Activated CD4-positive, alpha-beta memory T cell treated with anti-CD3 and anti-CD28 coated beads for 36 hours (primary cell): ENCODE measurements around the gene DCAF5. TPM values are rescaled to one million over a fixed set of nuclear protein-coding genes. Genes with fewer than 3 reads are reported as not detected.

Experiments used
- CTCF ChIA-PET: fragments of 350-600 bp; sonication (Branson Sonifier 250); formaldehyde crosslinking; loops from one replicate; lab custom pipeline; 2021; ENCODE audit warnings: antibody characterized with exemption, inconsistent platforms; lab: Charles Lee
- POLR2A ChIA-PET: fragments of 350-600 bp; sonication (Branson Sonifier 250); formaldehyde crosslinking; loops from one replicate; lab custom pipeline; 2021; ENCODE audit warnings: antibody characterized with exemption; lab: Charles Lee
- DNase-seq: peaks from one replicate; pipeline ENCODE4 v3.0.0-alpha.2; 2020
- H3K27ac Mint-ChIP-seq: one replicate; pipeline ENCODE4 v1.8.0; 2021; ENCODE audit warnings: mixed read lengths
- H3K27me3 Mint-ChIP-seq: one replicate; pipeline ENCODE4 v1.8.0; 2021; ENCODE audit warnings: mixed read lengths
- H3K36me3 Mint-ChIP-seq: one replicate; pipeline ENCODE4 v1.8.0; 2021; ENCODE audit warnings: mixed read lengths
- H3K4me1 Mint-ChIP-seq: one replicate; pipeline ENCODE4 v1.8.0; 2021; ENCODE audit warnings: low read depth, mixed read lengths
- H3K4me3 Mint-ChIP-seq: one replicate; pipeline ENCODE4 v1.8.0; 2021; ENCODE audit warnings: mild to moderate bottlenecking, mixed read lengths
- H3K9me3 Mint-ChIP-seq: one replicate; pipeline ENCODE4 v1.8.0; 2021; ENCODE audit warnings: mixed read lengths
- intact Hi-C: fragments of 100-400 bp; cut with micrococcal nuclease; formaldehyde crosslinking; loops from one replicate; pipeline ENCODE4 v1.15.1; 2023
- total RNA-seq, 2 experiments: library from RNA; stranded (reverse); gene quantifications; one replicate each; pipeline ENCODE4 v1.2.3, GENCODE V29; 2021

DCAF5 gene
- total RNA-seq, 2 experiments from 2014 or later, result 32.3 to 34.0 TPM

- H3K4me3 Mint-ChIP-seq, result no peak overlapping the region
- no peak overlapping the region for H3K27ac Mint-ChIP-seq
- no peaks in the 10 kb centered on the region for H3K27me3 Mint-ChIP-seq
- H3K9me3 Mint-ChIP-seq, result no peaks in the 10 kb centered on the region
- intact Hi-C loops, result no loop called here
- H3K36me3 Mint-ChIP-seq, result peaks cover 32% of the 10 kb centered on the region
- H3K4me1 Mint-ChIP-seq, result peaks cover 30% of the 10 kb centered on the region
- ChIA-PET CTCF (interaction anchor here (0.6 to 4.4 kb wide), 7 partner anchors 10 to 254 kb away, joined by 3 to 23 read pairs (median 4); no protein-coding TSS in a partner anchor), POLR2A (no interaction called here)
- no peak for DNase-seq
Measured at GRCh38 chr14:69117020-69117767, 35.7 kb downstream of the DCAF5 start.

GRCh38 chr14:69115407-69116185, 37.3 kb downstream of the DCAF5 start:
- CTCF ChIA-PET, result interaction anchor here (0.6 to 4.4 kb wide), 2 partner anchors 14 to 86 kb away, joined by 3 to 23 read pairs; no protein-coding TSS in a partner anchor
- H3K4me3 Mint-ChIP-seq, result no peak overlapping the region
- no peaks in the 10 kb centered on the region for H3K27me3 Mint-ChIP-seq
- POLR2A ChIA-PET, result interaction anchor here (0.6 kb wide), 1 partner anchor 130 kb away, joined by 3 read pairs; no protein-coding TSS in a partner anchor
- intact Hi-C loops, result no loop called here
- no peaks in the 10 kb centered on the region for H3K9me3 Mint-ChIP-seq
- H3K36me3 Mint-ChIP-seq, result peaks cover 25% of the 10 kb centered on the region
- DNase-seq, result no peak
- H3K27ac Mint-ChIP-seq, result no peak overlapping the region
- peaks cover 20% of the 10 kb centered on the region for H3K4me1 Mint-ChIP-seq

- Mint-ChIP-seq H3K4me1 (peaks cover 20% of the 10 kb centered on the region), H3K36me3 (peaks cover 25% of the 10 kb centered on the region), H3K27me3 (no peaks in the 10 kb centered on the region), H3K4me3 (no peak overlapping the region), H3K9me3 (no peaks in the 10 kb centered on the region), H3K27ac (no peak overlapping the region)
- ChIA-PET POLR2A (interaction anchor here (0.6 kb wide), 1 partner anchor 131 kb away, joined by 3 read pairs; no protein-coding TSS in a partner anchor), CTCF (no interaction called here)
- DNase-seq, result no peak
- intact Hi-C loops, result no loop called here
Measured at GRCh38 chr14:69114763-69115162, 38.2 kb downstream of the DCAF5 start.

GRCh38 chr14:69108358-69108757, 44.6 kb downstream of the DCAF5 start:
- no peaks in the 10 kb centered on the region for H3K4me1 Mint-ChIP-seq
- no peak overlapping the region for H3K27ac Mint-ChIP-seq
- H3K27me3 Mint-ChIP-seq, result no peaks in the 10 kb centered on the region
- H3K4me3 Mint-ChIP-seq, result no peak overlapping the region
- CTCF ChIA-PET, result interaction anchor here (0.7 to 3.5 kb wide), 11 partner anchors 8 to 245 kb away, joined by 3 to 44 read pairs (median 4); no protein-coding TSS in a partner anchor
- no peaks in the 10 kb centered on the region for H3K9me3 Mint-ChIP-seq
- DNase-seq, result no peak
- peaks cover 2% of the 10 kb centered on the region for H3K36me3 Mint-ChIP-seq
- intact Hi-C loops, result no loop called here
- POLR2A ChIA-PET, result interaction anchor here (0.6 kb wide), 2 partner anchors 30 to 321 kb away, joined by 4 read pairs; no protein-coding TSS in a partner anchor

- peak; percentile 26 for DNase-seq
- H3K27ac Mint-ChIP-seq, result no peak overlapping the region
- ChIA-PET POLR2A (interaction anchor here (0.6 kb wide), 1 partner anchor 31 kb away, joined by 4 read pairs; no protein-coding TSS in a partner anchor), CTCF (interaction anchor here (0.8 to 3.5 kb wide), 20 partner anchors 9 to 287 kb away, joined by 3 to 44 read pairs (median 4); no protein-coding TSS in a partner anchor)
- peaks cover 2% of the 10 kb centered on the region for H3K36me3 Mint-ChIP-seq
- no peaks in the 10 kb centered on the region for H3K27me3 Mint-ChIP-seq
- H3K9me3 Mint-ChIP-seq, result no peaks in the 10 kb centered on the region
- intact Hi-C loops, result loop anchor here (1.0 kb wide), 2 partner anchors 196 to 244 kb away; no protein-coding TSS in a partner anchor
- peaks cover under 1% of the 10 kb centered on the region for H3K4me1 Mint-ChIP-seq
- H3K4me3 Mint-ChIP-seq, result no peak overlapping the region
Measured at GRCh38 chr14:69107407-69108003, 45.4 kb downstream of the DCAF5 start.

GRCh38 chr14:69106451-69106850, 46.5 kb downstream of the DCAF5 start:
- Mint-ChIP-seq H3K4me3 (no peak overlapping the region), H3K27ac (no peak overlapping the region), H3K36me3 (peaks cover 2% of the 10 kb centered on the region), H3K9me3 (no peaks in the 10 kb centered on the region), H3K27me3 (no peaks in the 10 kb centered on the region), H3K4me1 (peaks cover 6% of the 10 kb centered on the region)
- intact Hi-C loops, result no loop called here
- ChIA-PET POLR2A (no interaction called here), CTCF (interaction anchor here (0.6 to 3.5 kb wide), 6 partner anchors 191 to 243 kb away, joined by 3 to 44 read pairs (median 14); no protein-coding TSS in a partner anchor)
- no peak for DNase-seq

GRCh38 chr14:69105326-69105725, 47.6 kb downstream of the DCAF5 start:
- H3K9me3 Mint-ChIP-seq, result no peaks in the 10 kb centered on the region
- H3K4me1 Mint-ChIP-seq, result peaks cover 13% of the 10 kb centered on the region
- H3K36me3 Mint-ChIP-seq, result no peaks in the 10 kb centered on the region
- intact Hi-C loops, result no loop called here
- no peak for DNase-seq
- ChIA-PET POLR2A (no interaction called here), CTCF (interaction anchor here (0.6 to 1.0 kb wide), 3 partner anchors 24 to 194 kb away, joined by 3 to 4 read pairs (median 3); no protein-coding TSS in a partner anchor)
- H3K4me3 Mint-ChIP-seq, result no peak overlapping the region
- H3K27me3 Mint-ChIP-seq, result no peaks in the 10 kb centered on the region
- no peak overlapping the region for H3K27ac Mint-ChIP-seq

- H3K9me3 Mint-ChIP-seq, result no peaks in the 10 kb centered on the region
- intact Hi-C loops, result loop anchor here (5.0 kb wide), 1 partner anchor 124 kb away; the partner anchor contains the start of gene ACTN1
- peaks cover 3% of the 10 kb centered on the region for H3K36me3 Mint-ChIP-seq
- peak overlapping the region; percentile 28 for H3K27ac Mint-ChIP-seq
- H3K4me3 Mint-ChIP-seq, result no peak overlapping the region
- H3K27me3 Mint-ChIP-seq, result no peaks in the 10 kb centered on the region
- no peak for DNase-seq
- POLR2A ChIA-PET, result no interaction called here
- H3K4me1 Mint-ChIP-seq, result peaks cover 13% of the 10 kb centered on the region
- CTCF ChIA-PET, result interaction anchor here (0.9 to 4.0 kb wide), 2 partner anchors 191 to 239 kb away, joined by 6 to 54 read pairs; no protein-coding TSS in a partner anchor
Measured at GRCh38 chr14:69101331-69101826, 51.5 kb downstream of the DCAF5 start.

GRCh38 chr14:69097974-69098373, 54.9 kb downstream of the DCAF5 start:
- intact Hi-C loops, result no loop called here
- peaks cover 17% of the 10 kb centered on the region for H3K4me1 Mint-ChIP-seq
- CTCF ChIA-PET, result no interaction called here
- peaks cover 3% of the 10 kb centered on the region for H3K36me3 Mint-ChIP-seq
- no peak overlapping the region for H3K4me3 Mint-ChIP-seq
- H3K27me3 Mint-ChIP-seq, result no peaks in the 10 kb centered on the region
- POLR2A ChIA-PET, result no interaction called here
- DNase-seq, result no peak
- H3K9me3 Mint-ChIP-seq, result no peaks in the 10 kb centered on the region
- no peak overlapping the region for H3K27ac Mint-ChIP-seq

- Mint-ChIP-seq H3K9me3 (no peaks in the 10 kb centered on the region), H3K4me3 (no peak overlapping the region), H3K4me1 (peaks cover 18% of the 10 kb centered on the region), H3K36me3 (peaks cover 3% of the 10 kb centered on the region), H3K27me3 (no peaks in the 10 kb centered on the region), H3K27ac (no peak overlapping the region)
- no peak for DNase-seq
- POLR2A ChIA-PET, result no interaction called here
- CTCF ChIA-PET, result no interaction called here
- intact Hi-C loops, result no loop called here
Measured at GRCh38 chr14:69096781-69097475, 56.0 kb downstream of the DCAF5 start.

- no peak for DNase-seq
- ChIA-PET POLR2A (no interaction called here), CTCF (no interaction called here)
- H3K27me3 Mint-ChIP-seq, result no peaks in the 10 kb centered on the region
- H3K9me3 Mint-ChIP-seq, result no peaks in the 10 kb centered on the region
- no peak overlapping the region for H3K4me3 Mint-ChIP-seq
- peaks cover 8% of the 10 kb centered on the region for H3K36me3 Mint-ChIP-seq
- H3K27ac Mint-ChIP-seq, result no peak overlapping the region
- peaks cover 12% of the 10 kb centered on the region for H3K4me1 Mint-ChIP-seq
- intact Hi-C loops, result no loop called here
Measured at GRCh38 chr14:69096246-69096645, 56.7 kb downstream of the DCAF5 start.
